SK-N-SH treated with all-trans-retinoic acid at 6 μM for 48 hours (cell line): ENCODE results near the gene WASF3.

Experiments used
- ATAC-seq: fragments of 200-7000 bp; cut with Tn5 transposase; 3 replicates; pipeline ENCODE4 v1.9.1; 2020; ENCODE audit warnings: mild to moderate bottlenecking, moderate library complexity
- ARNTL ChIP-seq: fragments of 450-650 bp; formaldehyde crosslinking; IDR thresholded peaks from 2 replicates; pipeline ENCODE4 v1.5.0; 2020; ENCODE audit warnings: low read depth, mild to moderate bottlenecking, moderate library complexity, borderline replicate concordance
- BACH2 ChIP-seq: fragments of 250-450 bp; sonication (Bioruptor Pico); IDR thresholded peaks from 2 replicates; pipeline ENCODE4 v1.9.0; 2021; ENCODE audit warnings: mild to moderate bottlenecking, borderline replicate concordance
- CREB5 ChIP-seq: fragments of 250-450 bp; sonication (Bioruptor Pico); IDR thresholded peaks from 2 replicates; pipeline ENCODE4 v1.5.1; 2020; ENCODE audit warnings: low read depth, mild to moderate bottlenecking, moderate library complexity
- CSDC2 ChIP-seq: fragments of 250-450 bp; sonication (Bioruptor Pico); IDR thresholded peaks from 2 replicates; pipeline ENCODE4 v1.5.0; 2020; ENCODE audit warnings: mild to moderate bottlenecking, moderate library complexity
- CSRNP3 ChIP-seq: fragments of 250-450 bp; sonication (Bioruptor Pico); IDR thresholded peaks from 2 replicates; pipeline ENCODE4 v1.5.1; 2021; ENCODE audit warnings: mild to moderate bottlenecking, moderate library complexity
- ESRRG ChIP-seq: fragments of 250-450 bp; sonication (Bioruptor Pico); IDR thresholded peaks from 2 replicates; pipeline ENCODE4 v1.6.1; 2021; ENCODE audit warnings: mild to moderate bottlenecking
- GLIS3 ChIP-seq: fragments of 250-450 bp; sonication (Bioruptor Pico); IDR thresholded peaks from 2 replicates; pipeline ENCODE4 v1.5.0; 2020; ENCODE audit warnings: mild to moderate bottlenecking, moderate library complexity
- OSR1 ChIP-seq: fragments of 250-450 bp; sonication (Bioruptor Pico); IDR thresholded peaks from 2 replicates; pipeline ENCODE4 v1.8.0; 2022; ENCODE audit warnings: moderate library complexity, mild to moderate bottlenecking, inconsistent platforms
- PATZ1 ChIP-seq: fragments of 250-450 bp; sonication (Bioruptor Pico); IDR thresholded peaks from 2 replicates; pipeline ENCODE4 v1.8.0; 2020; ENCODE audit warnings: mild to moderate bottlenecking, moderate library complexity, borderline replicate concordance
- PPARA ChIP-seq: fragments of 250-450 bp; sonication (Bioruptor Pico); IDR thresholded peaks from 2 replicates; pipeline ENCODE4 v1.5.0; 2020; ENCODE audit warnings: mild to moderate bottlenecking, borderline replicate concordance
- SNAI2 ChIP-seq: fragments of 250-450 bp; sonication (Bioruptor Pico); IDR thresholded peaks from 2 replicates; pipeline ENCODE4 v1.5.0; 2020; ENCODE audit warnings: mild to moderate bottlenecking, moderate library complexity
- TCF4 ChIP-seq: fragments of 250-450 bp; sonication (Bioruptor Pico); IDR thresholded peaks from 2 replicates; pipeline ENCODE4 v1.8.0; 2021; ENCODE audit warnings: mild to moderate bottlenecking, moderate library complexity, borderline replicate concordance
- TOX ChIP-seq: fragments of 250-450 bp; sonication (Bioruptor Pico); IDR thresholded peaks from 2 replicates; pipeline ENCODE4 v1.8.0; 2021; ENCODE audit warnings: mild to moderate bottlenecking, moderate library complexity, borderline replicate concordance
- ZC3H10 ChIP-seq: fragments of 250-450 bp; sonication (Bioruptor Pico); IDR thresholded peaks from 2 replicates; pipeline ENCODE4 v1.5.1; 2021; ENCODE audit warnings: mild to moderate bottlenecking, moderate library complexity
- ZFP3 ChIP-seq: fragments of 250-450 bp; sonication (Bioruptor Pico); IDR thresholded peaks from 2 replicates; pipeline ENCODE4 v1.5.0; 2020; ENCODE audit warnings: mild to moderate bottlenecking, moderate library complexity
- ZFP30 ChIP-seq: fragments of 450-650 bp; formaldehyde crosslinking; IDR thresholded peaks from 2 replicates; pipeline ENCODE4 v1.5.0; 2022; ENCODE audit warnings: mild to moderate bottlenecking, moderate library complexity
- ZNF565 ChIP-seq: fragments of 450-650 bp; formaldehyde crosslinking; conservative IDR thresholded peaks from 2 replicates; pipeline ENCODE4 v1.5.0; 2020; ENCODE audit warnings: low read depth, mild to moderate bottlenecking, moderate library complexity
- ZNF70 ChIP-seq: fragments of 450-650 bp; formaldehyde crosslinking; IDR thresholded peaks from 2 replicates; pipeline ENCODE4 v1.5.0; 2020; ENCODE audit warnings: mild to moderate bottlenecking, moderate library complexity
- ZNF8 ChIP-seq: fragments of 450-650 bp; formaldehyde crosslinking; IDR thresholded peaks from 2 replicates; pipeline ENCODE4 v1.5.0; 2020; ENCODE audit warnings: mild to moderate bottlenecking, moderate library complexity
- TF ChIP-seq, protein P1 (sequence below): fragments of 250-450 bp; sonication (Bioruptor Pico); IDR thresholded peaks from 2 replicates; pipeline ENCODE4 v1.5.0; 2020; ENCODE audit warnings: mild to moderate bottlenecking, moderate library complexity
- TF ChIP-seq, protein P2 (sequence below): fragments of 250-450 bp; sonication (Bioruptor Pico); IDR thresholded peaks from 2 replicates; pipeline ENCODE4 v1.8.0; 2021; ENCODE audit warnings: low read depth, mild to moderate bottlenecking, moderate library complexity, borderline replicate concordance

Gene WASF3

GRCh38 chr13:26555413-26555812, 2.1 kb upstream of the WASF3 start:
- TF ChIP-seq, protein P1, sequence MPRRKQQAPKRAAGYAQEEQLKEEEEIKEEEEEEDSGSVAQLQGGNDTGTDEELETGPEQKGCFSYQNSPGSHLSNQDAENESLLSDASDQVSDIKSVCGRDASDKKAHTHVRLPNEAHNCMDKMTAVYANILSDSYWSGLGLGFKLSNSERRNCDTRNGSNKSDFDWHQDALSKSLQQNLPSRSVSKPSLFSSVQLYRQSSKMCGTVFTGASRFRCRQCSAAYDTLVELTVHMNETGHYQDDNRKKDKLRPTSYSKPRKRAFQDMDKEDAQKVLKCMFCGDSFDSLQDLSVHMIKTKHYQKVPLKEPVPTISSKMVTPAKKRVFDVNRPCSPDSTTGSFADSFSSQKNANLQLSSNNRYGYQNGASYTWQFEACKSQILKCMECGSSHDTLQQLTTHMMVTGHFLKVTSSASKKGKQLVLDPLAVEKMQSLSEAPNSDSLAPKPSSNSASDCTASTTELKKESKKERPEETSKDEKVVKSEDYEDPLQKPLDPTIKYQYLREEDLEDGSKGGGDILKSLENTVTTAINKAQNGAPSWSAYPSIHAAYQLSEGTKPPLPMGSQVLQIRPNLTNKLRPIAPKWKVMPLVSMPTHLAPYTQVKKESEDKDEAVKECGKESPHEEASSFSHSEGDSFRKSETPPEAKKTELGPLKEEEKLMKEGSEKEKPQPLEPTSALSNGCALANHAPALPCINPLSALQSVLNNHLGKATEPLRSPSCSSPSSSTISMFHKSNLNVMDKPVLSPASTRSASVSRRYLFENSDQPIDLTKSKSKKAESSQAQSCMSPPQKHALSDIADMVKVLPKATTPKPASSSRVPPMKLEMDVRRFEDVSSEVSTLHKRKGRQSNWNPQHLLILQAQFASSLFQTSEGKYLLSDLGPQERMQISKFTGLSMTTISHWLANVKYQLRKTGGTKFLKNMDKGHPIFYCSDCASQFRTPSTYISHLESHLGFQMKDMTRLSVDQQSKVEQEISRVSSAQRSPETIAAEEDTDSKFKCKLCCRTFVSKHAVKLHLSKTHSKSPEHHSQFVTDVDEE (CRISPR knock-in tag) = no peak
- TF ChIP-seq GLIS3 (CRISPR knock-in tag) (no peak), PATZ1 (CRISPR knock-in tag) (no peak), TCF4 (CRISPR knock-in tag) (no peak), SNAI2 (CRISPR knock-in tag) (no peak), BACH2 (CRISPR knock-in tag) (no peak), OSR1 (CRISPR knock-in tag) (no peak), TOX (CRISPR knock-in tag) (no peak), CREB5 (CRISPR knock-in tag) (no peak)
- TF ChIP-seq, protein P2, sequence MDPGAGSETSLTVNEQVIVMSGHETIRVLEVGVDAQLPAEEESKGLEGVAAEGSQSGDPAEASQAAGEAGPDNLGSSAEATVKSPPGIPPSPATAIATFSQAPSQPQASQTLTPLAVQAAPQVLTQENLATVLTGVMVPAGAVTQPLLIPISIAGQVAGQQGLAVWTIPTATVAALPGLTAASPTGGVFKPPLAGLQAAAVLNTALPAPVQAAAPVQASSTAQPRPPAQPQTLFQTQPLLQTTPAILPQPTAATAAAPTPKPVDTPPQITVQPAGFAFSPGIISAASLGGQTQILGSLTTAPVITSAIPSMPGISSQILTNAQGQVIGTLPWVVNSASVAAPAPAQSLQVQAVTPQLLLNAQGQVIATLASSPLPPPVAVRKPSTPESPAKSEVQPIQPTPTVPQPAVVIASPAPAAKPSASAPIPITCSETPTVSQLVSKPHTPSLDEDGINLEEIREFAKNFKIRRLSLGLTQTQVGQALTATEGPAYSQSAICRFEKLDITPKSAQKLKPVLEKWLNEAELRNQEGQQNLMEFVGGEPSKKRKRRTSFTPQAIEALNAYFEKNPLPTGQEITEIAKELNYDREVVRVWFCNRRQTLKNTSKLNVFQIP = no peak
- no peak for ATAC-seq

GRCh38 chr13:26557051-26557392, 461 bp upstream of the WASF3 start:
- no peak for TF ChIP-seq ZFP30 (CRISPR knock-in tag)
- no peak for TF ChIP-seq ZC3H10 (CRISPR knock-in tag)
- no peak for TF ChIP-seq ZNF70 (CRISPR knock-in tag)
- TF ChIP-seq ZNF565 (CRISPR knock-in tag) = no peak
- no peak for TF ChIP-seq OSR1 (CRISPR knock-in tag)
- no peak for TF ChIP-seq PPARA
- TF ChIP-seq TOX (CRISPR knock-in tag) = no peak
- TF ChIP-seq ZNF8 (CRISPR knock-in tag) = no peak
- no peak for TF ChIP-seq ZFP3 (CRISPR knock-in tag)
- TF ChIP-seq CSRNP3 (CRISPR knock-in tag) = no peak
- peak; percentile 66 for ATAC-seq

DNA sequence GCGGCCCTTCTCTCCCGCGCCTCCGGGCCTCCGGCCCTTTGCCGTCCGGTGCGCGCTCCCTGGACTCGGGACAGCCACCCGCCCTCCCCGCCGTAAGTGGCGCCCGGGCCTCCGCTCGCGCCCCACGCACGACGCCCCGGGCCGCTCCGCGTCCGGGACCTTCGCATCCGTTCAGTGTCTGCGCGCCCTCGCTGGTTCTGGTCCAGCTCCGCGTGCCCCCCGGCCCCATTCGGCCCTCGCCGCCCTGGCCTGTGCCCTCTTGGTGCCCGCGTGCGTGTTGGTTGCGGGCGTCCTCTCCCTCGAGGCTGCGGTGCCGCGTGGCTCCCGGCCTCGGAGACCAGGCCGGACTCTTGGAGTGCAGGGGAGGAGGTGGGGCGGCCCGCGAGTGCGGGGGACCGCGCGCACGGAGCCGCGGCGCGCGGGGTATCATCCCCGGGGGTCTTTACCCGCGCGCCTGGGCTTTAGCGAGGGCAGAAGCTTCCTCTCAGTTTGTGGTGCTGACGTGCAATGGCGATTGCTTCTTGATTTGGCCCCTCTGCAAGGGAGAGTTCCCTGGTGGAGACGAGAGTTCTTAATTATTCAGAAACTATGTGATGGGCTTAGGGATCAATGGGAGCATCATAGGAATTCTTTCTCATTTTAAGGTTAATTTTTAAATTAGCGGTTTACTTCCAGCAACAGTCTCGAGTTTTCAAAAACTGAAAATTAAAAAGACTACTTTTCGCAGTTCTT, 757 bp downstream of the WASF3 start:
- ATAC-seq = peak; percentile 5
- TF ChIP-seq ESRRG (CRISPR knock-in tag) = no peak
- TF ChIP-seq, protein P2 = no peak
- TF ChIP-seq ZNF565 (CRISPR knock-in tag) = no peak
- TF ChIP-seq OSR1 (CRISPR knock-in tag) = no peak
- TF ChIP-seq GLIS3 (CRISPR knock-in tag) = no peak
- TF ChIP-seq ARNTL (CRISPR knock-in tag) = no peak
- no peak for TF ChIP-seq ZNF8 (CRISPR knock-in tag)
- TF ChIP-seq ZFP3 (CRISPR knock-in tag) = no peak
- no peak for TF ChIP-seq CSDC2 (CRISPR knock-in tag)
- no peak for TF ChIP-seq ZC3H10 (CRISPR knock-in tag)
- TF ChIP-seq PATZ1 (CRISPR knock-in tag) = no peak
- no peak for TF ChIP-seq TCF4 (CRISPR knock-in tag)
